ENCODE measurements around the gene ARHGEF3.

Gene ARHGEF3

DNA sequence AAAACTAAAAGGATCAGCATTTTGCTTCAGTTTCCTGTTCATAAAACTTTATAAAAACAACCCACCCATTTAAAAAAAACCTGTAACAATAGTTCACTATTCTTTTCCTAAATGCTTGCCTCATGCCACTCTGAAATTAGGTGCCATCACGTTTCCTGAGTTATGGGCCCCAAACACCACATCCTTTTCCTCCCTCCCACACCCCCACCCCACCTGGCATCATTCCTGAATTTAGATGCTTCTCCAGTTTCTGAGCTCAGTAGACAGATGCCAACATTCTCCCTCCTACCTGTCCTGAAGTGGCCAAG is 11.9 kb upstream of the ARHGEF3 start:
- Histone ChIP-seq H3K27ac (ENCODE audit: low read depth, low read length, poor library complexity, severe bottlenecking) (no peak overlapping the region), H3K9ac (ENCODE audit: low read length) (no peak overlapping the region), H3K9me2 (ENCODE audit: low read depth, low read length) (no peaks in the 10 kb centered on the region), H3K4me1 (ENCODE audit: insufficient read depth, low read length, severe bottlenecking) (no peaks in the 10 kb centered on the region), H3K4me3 (ENCODE audit: low read depth, low read length, poor library complexity, severe bottlenecking) (no peak overlapping the region), H3K36me3 (ENCODE audit: insufficient read depth, low read length) (no peaks in the 10 kb centered on the region), H3K79me2 (ENCODE audit: insufficient read depth, low read length) (no peaks in the 10 kb centered on the region), H2AFZ (ENCODE audit: low read length) (no peak overlapping the region), H3K4me2 (ENCODE audit: low read length) (no peak overlapping the region), H4K20me1 (ENCODE audit: insufficient read depth, low read length) (no peaks in the 10 kb centered on the region), H3K27me3 (ENCODE audit: insufficient read depth, low read length) (no peaks in the 10 kb centered on the region), H3F3A (ENCODE audit: insufficient read depth, low read length) (no peaks in the 10 kb centered on the region), H3K9me3 (ENCODE audit: low read length) (no peaks in the 10 kb centered on the region)
- no peak for TF ChIP-seq EZH2 (IDR thresholded peaks at IDR 0.05; ENCODE audit: borderline replicate concordance, low read length)
- TF ChIP-seq, protein P1, sequence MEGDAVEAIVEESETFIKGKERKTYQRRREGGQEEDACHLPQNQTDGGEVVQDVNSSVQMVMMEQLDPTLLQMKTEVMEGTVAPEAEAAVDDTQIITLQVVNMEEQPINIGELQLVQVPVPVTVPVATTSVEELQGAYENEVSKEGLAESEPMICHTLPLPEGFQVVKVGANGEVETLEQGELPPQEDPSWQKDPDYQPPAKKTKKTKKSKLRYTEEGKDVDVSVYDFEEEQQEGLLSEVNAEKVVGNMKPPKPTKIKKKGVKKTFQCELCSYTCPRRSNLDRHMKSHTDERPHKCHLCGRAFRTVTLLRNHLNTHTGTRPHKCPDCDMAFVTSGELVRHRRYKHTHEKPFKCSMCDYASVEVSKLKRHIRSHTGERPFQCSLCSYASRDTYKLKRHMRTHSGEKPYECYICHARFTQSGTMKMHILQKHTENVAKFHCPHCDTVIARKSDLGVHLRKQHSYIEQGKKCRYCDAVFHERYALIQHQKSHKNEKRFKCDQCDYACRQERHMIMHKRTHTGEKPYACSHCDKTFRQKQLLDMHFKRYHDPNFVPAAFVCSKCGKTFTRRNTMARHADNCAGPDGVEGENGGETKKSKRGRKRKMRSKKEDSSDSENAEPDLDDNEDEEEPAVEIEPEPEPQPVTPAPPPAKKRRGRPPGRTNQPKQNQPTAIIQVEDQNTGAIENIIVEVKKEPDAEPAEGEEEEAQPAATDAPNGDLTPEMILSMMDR (IDR thresholded peaks at IDR 0.05; ENCODE audit: low read length), result no peak

DNA sequence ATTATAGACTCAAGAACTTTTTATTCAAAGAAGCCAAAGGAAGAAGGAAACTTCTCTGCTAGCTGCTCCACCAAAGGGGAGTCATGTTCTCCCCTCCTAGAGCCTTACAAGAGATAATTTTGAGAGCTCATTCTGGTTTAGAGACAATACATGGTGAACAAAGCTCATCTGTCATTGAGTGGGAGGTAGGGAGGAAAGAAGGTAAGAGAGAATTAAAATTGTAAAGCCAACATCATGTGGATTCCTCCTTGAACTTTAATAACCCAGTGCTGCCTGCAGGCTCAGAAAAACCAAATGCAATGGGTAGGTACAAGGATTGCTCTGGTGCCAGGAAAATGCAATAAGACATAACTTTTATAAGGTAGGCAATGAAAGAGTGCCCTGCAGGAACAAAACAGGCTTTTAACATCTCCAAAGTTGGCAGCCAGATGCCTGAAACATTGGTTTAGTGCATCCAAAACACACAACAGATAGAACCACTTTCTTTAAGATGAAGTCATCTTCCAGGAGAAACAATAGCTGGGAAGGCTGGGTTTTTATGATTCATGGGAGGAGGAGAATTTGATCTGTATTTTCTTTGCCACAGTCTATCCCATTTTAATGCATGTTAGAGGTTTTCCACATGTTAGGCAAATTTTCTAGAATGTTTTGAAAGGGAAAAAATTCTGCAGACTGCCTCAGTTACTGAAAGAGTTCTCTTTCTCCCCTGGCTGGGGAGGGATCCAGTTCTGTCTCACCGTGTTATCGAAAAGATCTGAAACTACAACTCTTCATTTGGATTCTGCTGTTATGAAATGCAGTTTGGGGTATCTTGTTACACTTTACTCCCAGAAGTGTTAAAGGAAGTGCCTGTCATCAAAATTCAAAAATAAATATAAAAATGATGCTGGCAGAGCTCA is 11.3 kb upstream of the ARHGEF3 start:
- Histone ChIP-seq H4K20me1 (ENCODE audit: insufficient read depth, low read length) (no peaks in the 10 kb centered on the region), H3K4me3 (ENCODE audit: low read depth, low read length, poor library complexity, severe bottlenecking) (no peak overlapping the region), H2AFZ (ENCODE audit: low read length) (no peak overlapping the region), H3K27ac (ENCODE audit: low read depth, low read length, poor library complexity, severe bottlenecking) (no peak overlapping the region), H3F3A (ENCODE audit: insufficient read depth, low read length) (no peaks in the 10 kb centered on the region), H3K79me2 (ENCODE audit: insufficient read depth, low read length) (no peaks in the 10 kb centered on the region), H3K4me2 (ENCODE audit: low read length) (no peak overlapping the region), H3K4me1 (ENCODE audit: insufficient read depth, low read length, severe bottlenecking) (no peaks in the 10 kb centered on the region), H3K27me3 (ENCODE audit: insufficient read depth, low read length) (no peaks in the 10 kb centered on the region), H3K9me2 (ENCODE audit: low read depth, low read length) (no peaks in the 10 kb centered on the region), H3K9me3 (ENCODE audit: low read length) (no peaks in the 10 kb centered on the region), H3K36me3 (ENCODE audit: insufficient read depth, low read length) (no peaks in the 10 kb centered on the region), H3K9ac (ENCODE audit: low read length) (no peak overlapping the region)
- TF ChIP-seq, protein P1 (IDR thresholded peaks at IDR 0.05; ENCODE audit: low read length), result no peak
- no peak for TF ChIP-seq EZH2 (IDR thresholded peaks at IDR 0.05; ENCODE audit: borderline replicate concordance, low read length)

DNA sequence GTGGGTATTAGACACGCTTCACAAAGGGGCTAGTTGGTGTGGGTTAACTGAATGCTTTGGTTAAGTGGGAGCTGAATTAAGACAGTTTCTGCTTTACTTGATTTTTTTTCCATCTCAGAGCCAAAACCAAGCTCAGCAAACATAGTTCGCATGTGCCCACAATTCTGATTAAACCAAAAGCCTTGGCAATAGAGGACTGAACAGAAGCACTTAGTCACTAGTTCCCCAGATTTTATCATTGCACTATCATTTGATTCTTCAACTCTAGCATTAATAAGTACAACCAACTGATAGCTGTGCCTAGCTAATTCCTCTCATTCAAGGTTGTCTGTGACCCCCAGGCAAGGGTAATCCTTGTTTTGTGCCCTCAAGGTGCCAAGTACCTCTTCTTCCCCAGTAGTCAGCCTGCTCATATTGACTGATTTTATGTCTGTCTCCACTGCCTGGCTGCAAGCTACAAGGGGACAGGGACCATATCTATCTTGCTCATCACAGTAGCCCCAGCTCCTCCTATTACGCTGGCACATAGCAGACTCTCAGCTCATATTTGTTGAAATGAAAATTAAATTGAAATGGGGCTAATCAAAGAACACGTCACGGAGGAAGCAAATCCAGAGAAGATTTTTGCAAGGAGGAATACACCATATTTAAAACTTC is 9.9 kb upstream of the ARHGEF3 start:
- no peaks in the 10 kb centered on the region for H3K27me3 ChIP-seq (ENCODE audit: insufficient read depth, low read length)
- H4K20me1 ChIP-seq (ENCODE audit: insufficient read depth, low read length), result no peaks in the 10 kb centered on the region
- H3K79me2 ChIP-seq (ENCODE audit: insufficient read depth, low read length), result no peaks in the 10 kb centered on the region
- H3K36me3 ChIP-seq (ENCODE audit: insufficient read depth, low read length), result no peaks in the 10 kb centered on the region
- no peak overlapping the region for H2AFZ ChIP-seq (ENCODE audit: low read length)
- H3K4me2 ChIP-seq (ENCODE audit: low read length), result no peak overlapping the region
- H3K9ac ChIP-seq (ENCODE audit: low read length), result no peak overlapping the region
- no peaks in the 10 kb centered on the region for H3K4me1 ChIP-seq (ENCODE audit: insufficient read depth, low read length, severe bottlenecking)
- no peaks in the 10 kb centered on the region for H3K9me3 ChIP-seq (ENCODE audit: low read length)
- no peak overlapping the region for H3K4me3 ChIP-seq (ENCODE audit: low read depth, low read length, poor library complexity, severe bottlenecking)
- H3F3A ChIP-seq (ENCODE audit: insufficient read depth, low read length), result no peaks in the 10 kb centered on the region
- H3K9me2 ChIP-seq (ENCODE audit: low read depth, low read length), result no peaks in the 10 kb centered on the region
- H3K27ac ChIP-seq (ENCODE audit: low read depth, low read length, poor library complexity, severe bottlenecking), result no peak overlapping the region
- TF ChIP-seq, protein P1 (IDR thresholded peaks at IDR 0.05; ENCODE audit: low read length), result no peak
- no peak for TF ChIP-seq EZH2 (IDR thresholded peaks at IDR 0.05; ENCODE audit: borderline replicate concordance, low read length)
